ENCODE measurements around the gene DOK5. TPM values are rescaled to one million over a fixed set of nuclear protein-coding genes. Genes with fewer than 3 reads are reported as not detected.

DOK5 gene
- total and polyA plus RNA-seq, 2 of the 8 experiments (the other 6 are each of a cell fraction or from before 2014, with no cell fraction given), result 8.9 to 15.0 TPM

DNA sequence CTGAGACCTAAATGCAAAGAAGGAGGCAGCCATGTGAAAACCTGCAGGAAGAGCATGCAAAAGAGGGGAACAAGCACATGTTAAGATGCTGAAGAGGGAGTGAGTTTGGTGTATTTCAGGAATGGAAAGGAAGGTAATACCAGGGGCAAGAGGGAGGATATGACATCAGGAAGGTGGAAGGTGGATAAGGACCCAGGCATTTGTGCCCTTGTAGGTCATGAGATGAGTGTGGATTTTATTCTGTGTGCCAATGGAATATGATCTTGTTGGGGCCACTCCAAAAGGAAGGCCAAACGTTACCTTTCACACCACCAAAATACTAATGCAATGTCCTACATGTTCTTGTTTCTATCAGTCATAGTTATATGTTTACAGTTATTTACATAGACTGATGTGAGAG lies 17.2 kb upstream of the DOK5 start (continued):
- TF ChIP-seq, protein P1, sequence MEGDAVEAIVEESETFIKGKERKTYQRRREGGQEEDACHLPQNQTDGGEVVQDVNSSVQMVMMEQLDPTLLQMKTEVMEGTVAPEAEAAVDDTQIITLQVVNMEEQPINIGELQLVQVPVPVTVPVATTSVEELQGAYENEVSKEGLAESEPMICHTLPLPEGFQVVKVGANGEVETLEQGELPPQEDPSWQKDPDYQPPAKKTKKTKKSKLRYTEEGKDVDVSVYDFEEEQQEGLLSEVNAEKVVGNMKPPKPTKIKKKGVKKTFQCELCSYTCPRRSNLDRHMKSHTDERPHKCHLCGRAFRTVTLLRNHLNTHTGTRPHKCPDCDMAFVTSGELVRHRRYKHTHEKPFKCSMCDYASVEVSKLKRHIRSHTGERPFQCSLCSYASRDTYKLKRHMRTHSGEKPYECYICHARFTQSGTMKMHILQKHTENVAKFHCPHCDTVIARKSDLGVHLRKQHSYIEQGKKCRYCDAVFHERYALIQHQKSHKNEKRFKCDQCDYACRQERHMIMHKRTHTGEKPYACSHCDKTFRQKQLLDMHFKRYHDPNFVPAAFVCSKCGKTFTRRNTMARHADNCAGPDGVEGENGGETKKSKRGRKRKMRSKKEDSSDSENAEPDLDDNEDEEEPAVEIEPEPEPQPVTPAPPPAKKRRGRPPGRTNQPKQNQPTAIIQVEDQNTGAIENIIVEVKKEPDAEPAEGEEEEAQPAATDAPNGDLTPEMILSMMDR (IDR thresholded peaks at IDR 0.05; ENCODE audit: control extremely low read depth in 1 of 3, insufficient read depth in 1 of 3, low read depth in 1 of 3, low read length in 3 of 3), result no peak
- TF ChIP-seq TEAD4 (IDR thresholded peaks at IDR 0.05; ENCODE audit: low read depth, low read length), result no peak
- TF ChIP-seq CHD1 (IDR thresholded peaks at IDR 0.05; ENCODE audit: low read depth, low read length), result no peak
